Endothelial cell (in vitro differentiated cells): Measurements from ENCODE around the gene GDF15. TPM values are rescaled to one million over a fixed set of nuclear protein-coding genes. Genes with fewer than 3 reads are reported as not detected.

Experiments used
- DNase-seq: peaks from one replicate; pipeline ENCODE4 v3.0.0; 2021; ENCODE audit warnings: low spot score
- H3K27ac Mint-ChIP-seq: one replicate; pipeline ENCODE4 v1.8.0; 2021; ENCODE audit warnings: mixed read lengths, inconsistent platforms; ENCODE audit not compliant: unreplicated experiment
- H3K27me3 Mint-ChIP-seq: one replicate; pipeline ENCODE4 v1.8.0; 2021; ENCODE audit warnings: mild to moderate bottlenecking, moderate library complexity, mixed read lengths, inconsistent platforms; ENCODE audit not compliant: unreplicated experiment
- H3K36me3 Mint-ChIP-seq: one replicate; pipeline ENCODE4 v1.8.0; 2021; ENCODE audit warnings: mild to moderate bottlenecking, low read depth, mixed read lengths, inconsistent platforms; ENCODE audit not compliant: unreplicated experiment
- H3K4me1 Mint-ChIP-seq: one replicate; pipeline ENCODE4 v1.8.0; 2021; ENCODE audit warnings: mild to moderate bottlenecking, mixed read lengths, inconsistent platforms; ENCODE audit not compliant: unreplicated experiment
- H3K4me3 Mint-ChIP-seq: one replicate; pipeline ENCODE4 v1.8.0; 2021; ENCODE audit warnings: mild to moderate bottlenecking, mixed read lengths, inconsistent platforms; ENCODE audit not compliant: unreplicated experiment
- H3K9me3 Mint-ChIP-seq: one replicate; pipeline ENCODE4 v1.8.0; 2021; ENCODE audit warnings: mixed read lengths, inconsistent platforms; ENCODE audit not compliant: unreplicated experiment
- CTCF ChIP-seq: fragments of 200-600 bp; sonication (generic); IDR thresholded peaks from one replicate; pipeline ENCODE4 v1.5.0; 2021; ENCODE audit warnings: antibody characterized with exemption; ENCODE audit not compliant: unreplicated experiment
- total RNA-seq: library from RNA; stranded (reverse); fragmentation: NEBNext Ultra II Directional; extraction: Animal tissue kit (Norgen Biotek cat#: 25700); gene quantifications from one replicate; pipeline ENCODE4 v1.2.1, GENCODE V29; 2021; ENCODE audit not compliant: unreplicated experiment

GDF15 gene
- total RNA-seq, 1 donor from 2014 or later: 1.3 TPM

GRCh38 chr19:18391509-18392075 lies 5.6 kb downstream of the GDF15 start:
- no peak overlapping the region for H3K4me3 Mint-ChIP-seq
- peaks cover 7% of the 10 kb centered on the region for H3K27me3 Mint-ChIP-seq
- no peaks in the 10 kb centered on the region for H3K4me1 Mint-ChIP-seq
- no peak overlapping the region for H3K27ac Mint-ChIP-seq
- no peak for TF ChIP-seq CTCF
- no peak for DNase-seq
- no peaks in the 10 kb centered on the region for H3K36me3 Mint-ChIP-seq
- no peaks in the 10 kb centered on the region for H3K9me3 Mint-ChIP-seq

GRCh38 chr19:18392417-18392816 lies 6.5 kb downstream of the GDF15 start:
- Mint-ChIP-seq H3K36me3 (no peaks in the 10 kb centered on the region), H3K27ac (no peak overlapping the region), H3K4me3 (no peak overlapping the region), H3K27me3 (peaks cover 7% of the 10 kb centered on the region), H3K4me1 (no peaks in the 10 kb centered on the region), H3K9me3 (no peaks in the 10 kb centered on the region)
- TF ChIP-seq CTCF: no peak
- no peak for DNase-seq

- H3K36me3 Mint-ChIP-seq: no peaks in the 10 kb centered on the region
- no peaks in the 10 kb centered on the region for H3K4me1 Mint-ChIP-seq
- no peak overlapping the region for H3K27ac Mint-ChIP-seq
- DNase-seq: no peak
- no peak overlapping the region for H3K4me3 Mint-ChIP-seq
- no peaks in the 10 kb centered on the region for H3K9me3 Mint-ChIP-seq
- TF ChIP-seq CTCF: no peak
- peaks cover 7% of the 10 kb centered on the region for H3K27me3 Mint-ChIP-seq
These were observed 7.0 kb downstream of the GDF15 start for GRCh38 chr19:18392926-18393325.

GRCh38 chr19:18393836-18394235 lies 7.9 kb downstream of the GDF15 start:
- no peaks in the 10 kb centered on the region for H3K9me3 Mint-ChIP-seq
- TF ChIP-seq CTCF: no peak
- H3K27ac Mint-ChIP-seq: no peak overlapping the region
- no peak for DNase-seq
- H3K4me1 Mint-ChIP-seq: no peaks in the 10 kb centered on the region
- H3K27me3 Mint-ChIP-seq: peaks cover 7% of the 10 kb centered on the region
- no peaks in the 10 kb centered on the region for H3K36me3 Mint-ChIP-seq
- H3K4me3 Mint-ChIP-seq: no peak overlapping the region

- H3K27me3 Mint-ChIP-seq: peaks cover 3% of the 10 kb centered on the region
- H3K9me3 Mint-ChIP-seq: no peaks in the 10 kb centered on the region
- no peaks in the 10 kb centered on the region for H3K36me3 Mint-ChIP-seq
- no peak for DNase-seq
- peaks cover 5% of the 10 kb centered on the region for H3K4me1 Mint-ChIP-seq
- H3K4me3 Mint-ChIP-seq: no peak overlapping the region
- no peak overlapping the region for H3K27ac Mint-ChIP-seq
- no peak for TF ChIP-seq CTCF
These were observed 10.7 kb downstream of the GDF15 start for GRCh38 chr19:18396471-18397241.
